Mesenchymal stem cell (in vitro differentiated cells and primary cell): ENCODE results near the gene PHLPP2.

Experiments used
- DNase-seq: peaks from one replicate; pipeline ENCODE4 v3.0.0-alpha.2; 2013
- H2AFZ ChIP-seq: one replicate; pipeline ENCODE4 v1.6.1; 2013; ENCODE audit warnings: low read depth, mild to moderate bottlenecking, control low read depth, inconsistent platforms, low read length, moderate library complexity
- H2AK5ac ChIP-seq: 2 replicates; pipeline ENCODE4 v1.6.1; 2013; ENCODE audit warnings: low read length, moderate library complexity, mild to moderate bottlenecking, inconsistent platforms; ENCODE audit not compliant: severe bottlenecking
- H2BK120ac ChIP-seq: one replicate; pipeline ENCODE4 v1.6.1; 2013; ENCODE audit warnings: low read depth, mild to moderate bottlenecking, inconsistent platforms, low read length, moderate library complexity
- H2BK12ac ChIP-seq, 2 experiments: one replicate each; pipeline ENCODE4 v1.6.1; 2013; ENCODE audit warnings: inconsistent platforms in 2 of 2, low read length in 2 of 2, mild to moderate bottlenecking in 2 of 2, moderate library complexity in 2 of 2, control low read depth in 1 of 2
- H2BK15ac ChIP-seq: one replicate; pipeline ENCODE4 v1.6.1; 2013; ENCODE audit warnings: mild to moderate bottlenecking, low read depth, inconsistent platforms; ENCODE audit not compliant: poor library complexity, severe bottlenecking
- H2BK5ac ChIP-seq: 2 replicates; pipeline ENCODE4 v1.6.1; 2013; ENCODE audit warnings: low read depth, mild to moderate bottlenecking, low read length, control low read depth, inconsistent platforms; ENCODE audit not compliant: poor library complexity, severe bottlenecking
- H3K14ac ChIP-seq, 2 experiments: one replicate each; pipeline ENCODE4 v1.6.1; 2013; ENCODE audit warnings: inconsistent platforms in 2 of 2, low read length in 2 of 2, control low read depth in 1 of 2, mild to moderate bottlenecking in 1 of 2, moderate library complexity in 1 of 2
- H3K18ac ChIP-seq, 2 experiments: one replicate each; pipeline ENCODE4 v1.6.1; 2013; ENCODE audit warnings: inconsistent platforms in 2 of 2, low read length in 2 of 2, control low read depth in 1 of 2, low read depth in 1 of 2, mild to moderate bottlenecking in 1 of 2
- H3K23ac ChIP-seq, 2 experiments: one replicate each; pipeline ENCODE4 v1.6.1; 2013; ENCODE audit warnings: inconsistent platforms in 2 of 2, low read length in 2 of 2, mild to moderate bottlenecking in 2 of 2, moderate library complexity in 2 of 2, control low read depth in 1 of 2
- H3K27ac ChIP-seq: 2 replicates; pipeline ENCODE4 v1.5.1; 2013; ENCODE audit warnings: mild to moderate bottlenecking, moderate library complexity, low read length, control low read depth, inconsistent platforms; ENCODE audit not compliant: poor library complexity, severe bottlenecking
- H3K27me3 ChIP-seq, 2 experiments: 2 replicates each; pipeline versions ENCODE4 v1.6.1 to v1.7.0; 2013; ENCODE audit warnings: low read length in 2 of 2, mild to moderate bottlenecking in 2 of 2, moderate library complexity in 2 of 2, control low read depth in 1 of 2, inconsistent platforms in 1 of 2; ENCODE audit not compliant: control insufficient read depth in 1 of 2, insufficient read depth in 1 of 2
- H3K36me3 ChIP-seq, 2 experiments: 2 replicates each; pipeline versions ENCODE4 v1.6.1 to v1.7.0; 2013; ENCODE audit warnings: low read length in 2 of 2, control low read depth in 1 of 2, inconsistent platforms in 1 of 2, low read depth in 1 of 2, mild to moderate bottlenecking in 1 of 2; ENCODE audit not compliant: insufficient read depth in 2 of 2, control insufficient read depth in 1 of 2
- H3K4ac ChIP-seq, 2 experiments: one replicate each; pipeline ENCODE4 v1.6.1; 2013; ENCODE audit warnings: inconsistent platforms in 2 of 2, low read length in 2 of 2, mild to moderate bottlenecking in 2 of 2, moderate library complexity in 2 of 2, control low read depth in 1 of 2, low read depth in 1 of 2
- H3K4me1 ChIP-seq: 2 replicates; pipeline ENCODE4 v1.6.1; 2013; ENCODE audit warnings: low read depth, low read length, control low read depth; ENCODE audit not compliant: control insufficient read depth, insufficient read depth
- H3K4me2 ChIP-seq: 2 replicates; pipeline ENCODE4 v1.6.1; 2013; ENCODE audit warnings: low read length, mild to moderate bottlenecking, inconsistent platforms; ENCODE audit not compliant: poor library complexity, severe bottlenecking
- H3K4me3 ChIP-seq, 2 experiments: 2 replicates each; pipeline versions ENCODE4 v1.5.1 to v1.7.0; 2013; ENCODE audit warnings: low read length in 2 of 2, mild to moderate bottlenecking in 2 of 2, control low read depth in 1 of 2, low read depth in 1 of 2; ENCODE audit not compliant: insufficient read depth in 1 of 2
- H3K79me1 ChIP-seq: replicated peaks from 2 replicates; pipeline ENCODE4 v1.6.1; 2013; ENCODE audit warnings: mild to moderate bottlenecking, control low read depth, low read length, inconsistent platforms; ENCODE audit not compliant: poor library complexity, severe bottlenecking
- H3K9ac ChIP-seq: 2 replicates; pipeline ENCODE4 v1.7.0; 2013; ENCODE audit warnings: mild to moderate bottlenecking, low read length, moderate library complexity
- H3K9me3 ChIP-seq: 2 replicates; pipeline ENCODE4 v1.7.0; 2013; ENCODE audit warnings: mild to moderate bottlenecking, low read length; ENCODE audit not compliant: control insufficient read depth
- H4K8ac ChIP-seq: one replicate; pipeline ENCODE4 v1.6.1; 2013; ENCODE audit warnings: inconsistent platforms, mild to moderate bottlenecking, low read length, moderate library complexity
- H4K91ac ChIP-seq: one replicate; pipeline ENCODE4 v1.6.1; 2013; ENCODE audit warnings: mild to moderate bottlenecking, low read length, inconsistent platforms
- WGBS: methylation state at CpG from one replicate; pipeline ENCODE4 v1.1.7; 2013; ENCODE audit warnings: mixed read lengths; 5-methylcytosine and 5-hydroxymethylcytosine counted together

The PHLPP2 gene

DNA sequence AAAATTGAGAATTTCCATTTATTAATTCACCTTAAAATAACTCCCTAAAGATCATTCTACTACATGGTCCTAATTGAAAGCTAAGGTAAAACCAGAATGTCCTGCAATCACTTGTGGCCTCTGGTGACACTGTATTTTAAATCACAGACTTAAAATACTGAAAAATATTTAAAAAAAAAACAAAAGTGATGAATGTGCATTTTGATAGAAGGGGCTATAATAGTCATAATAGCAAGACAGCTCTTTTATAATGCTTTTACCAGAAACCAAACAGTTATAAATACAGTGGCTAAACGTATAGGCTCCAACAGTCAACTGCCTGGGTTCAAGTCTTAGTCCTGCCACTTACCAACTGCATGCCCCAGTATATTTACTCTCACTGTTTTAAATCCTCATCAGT lies 21.2 kb downstream of the PHLPP2 start:
- Histone ChIP-seq H3K4me3 (no peak overlapping the region), H2BK5ac (no peak overlapping the region), H3K23ac (no peak overlapping the region), H3K27me3 (no peaks in the 10 kb centered on the region), H2AK5ac (no peak overlapping the region), H2BK12ac (no peak overlapping the region), H3K79me1 (peaks cover 30% of the 10 kb centered on the region), H3K4me1 (peaks cover 11% of the 10 kb centered on the region), H3K14ac (no peak overlapping the region), H2AFZ (no peak overlapping the region), H3K4me2 (no peak overlapping the region), H3K4ac (no peak overlapping the region), H3K18ac (no peak overlapping the region), H3K36me3 (peaks cover 14 to 32% of the 10 kb centered on the region in 2 experiments), H3K9ac (no peak overlapping the region), H3K27ac (no peak overlapping the region), H3K9me3 (no peaks in the 10 kb centered on the region), H2BK120ac (no peak overlapping the region), H4K91ac (no peak overlapping the region), H4K8ac (no peak overlapping the region), H2BK15ac (no peak overlapping the region)
- WGBS = 100% methylated on average over 1 of the region's 1 CpG
- DNase-seq = no peak

DNA sequence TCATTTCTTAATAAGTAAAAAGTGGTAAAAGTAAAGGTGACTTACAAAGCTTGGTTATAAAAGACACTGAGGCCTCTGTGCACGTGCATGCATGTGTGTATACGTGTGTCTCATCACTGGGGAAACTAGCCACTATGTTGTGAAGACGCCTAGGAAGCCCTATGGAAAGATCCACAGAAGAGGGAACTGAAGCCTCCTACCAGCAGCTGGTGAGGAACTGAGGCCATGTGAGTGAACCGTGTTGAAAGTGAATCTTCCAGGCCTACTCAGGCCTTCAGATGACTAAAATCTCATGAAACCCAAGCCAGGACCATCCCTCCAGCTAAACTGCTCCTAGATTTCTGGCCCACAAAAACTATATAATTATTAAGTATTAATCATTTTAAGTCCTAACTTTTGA lies 23.7 kb downstream of the PHLPP2 start:
- no peaks in the 10 kb centered on the region for H3K4me1 ChIP-seq
- H2BK5ac ChIP-seq = no peak overlapping the region
- H2AFZ ChIP-seq = no peak overlapping the region
- no peak overlapping the region for H3K18ac ChIP-seq
- H4K8ac ChIP-seq = no peak overlapping the region
- H3K4me3 ChIP-seq = no peak overlapping the region
- no peak overlapping the region for H3K27ac ChIP-seq
- H3K23ac ChIP-seq = no peak overlapping the region
- no peak overlapping the region for H2BK120ac ChIP-seq
- no peak overlapping the region for H2BK15ac ChIP-seq
- no peak overlapping the region for H2AK5ac ChIP-seq
- H3K4ac ChIP-seq = no peak overlapping the region
- WGBS = 98% methylated on average over 4 of the region's 4 CpGs
- H3K36me3 ChIP-seq = peaks cover 18 to 36% of the 10 kb centered on the region in 2 experiments
- H2BK12ac ChIP-seq = no peak overlapping the region
- DNase-seq = no peak
- no peaks in the 10 kb centered on the region for H3K9me3 ChIP-seq
- H4K91ac ChIP-seq = no peak overlapping the region
- H3K9ac ChIP-seq = no peak overlapping the region
- peaks cover 36% of the 10 kb centered on the region for H3K79me1 ChIP-seq
- H3K14ac ChIP-seq = no peak overlapping the region
- H3K4me2 ChIP-seq = no peak overlapping the region
- no peaks in the 10 kb centered on the region for H3K27me3 ChIP-seq

DNA sequence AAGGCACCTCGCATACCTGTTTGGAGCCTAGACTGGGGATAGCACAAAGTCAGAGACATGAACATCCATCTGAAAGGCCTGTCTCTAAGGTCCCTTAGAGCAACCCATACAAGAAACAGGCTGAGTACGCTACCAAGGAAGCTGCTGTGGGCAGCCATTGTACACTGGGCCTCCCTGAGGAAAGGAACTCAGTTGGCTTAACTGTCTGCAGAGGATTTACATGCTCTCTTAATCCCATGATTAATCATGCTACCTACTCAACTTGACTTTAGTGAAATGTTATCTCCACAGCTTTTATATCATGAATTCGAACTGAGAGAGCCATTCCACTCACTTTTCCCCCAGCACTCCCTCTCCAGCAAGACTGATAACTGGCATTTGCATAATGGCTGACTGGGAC lies 26.0 kb downstream of the PHLPP2 start:
- Histone ChIP-seq H3K79me1 (peaks cover 33% of the 10 kb centered on the region), H3K4me1 (no peaks in the 10 kb centered on the region), H2AK5ac (no peak overlapping the region), H2BK15ac (no peak overlapping the region), H3K36me3 (peaks cover 18 to 36% of the 10 kb centered on the region in 2 experiments), H3K4ac (no peak overlapping the region), H3K9me3 (no peaks in the 10 kb centered on the region), H3K4me2 (no peak overlapping the region), H3K27ac (no peak overlapping the region), H3K27me3 (no peaks in the 10 kb centered on the region), H3K9ac (no peak overlapping the region), H4K91ac (no peak overlapping the region), H2AFZ (no peak overlapping the region), H4K8ac (no peak overlapping the region), H3K18ac (no peak overlapping the region), H3K4me3 (no peak overlapping the region), H2BK120ac (no peak overlapping the region), H2BK12ac (no peak overlapping the region), H2BK5ac (no peak overlapping the region), H3K14ac (no peak overlapping the region), H3K23ac (no peak overlapping the region)
- no peak for DNase-seq
- 97% methylated on average over 3 of the region's 3 CpGs for WGBS

DNA sequence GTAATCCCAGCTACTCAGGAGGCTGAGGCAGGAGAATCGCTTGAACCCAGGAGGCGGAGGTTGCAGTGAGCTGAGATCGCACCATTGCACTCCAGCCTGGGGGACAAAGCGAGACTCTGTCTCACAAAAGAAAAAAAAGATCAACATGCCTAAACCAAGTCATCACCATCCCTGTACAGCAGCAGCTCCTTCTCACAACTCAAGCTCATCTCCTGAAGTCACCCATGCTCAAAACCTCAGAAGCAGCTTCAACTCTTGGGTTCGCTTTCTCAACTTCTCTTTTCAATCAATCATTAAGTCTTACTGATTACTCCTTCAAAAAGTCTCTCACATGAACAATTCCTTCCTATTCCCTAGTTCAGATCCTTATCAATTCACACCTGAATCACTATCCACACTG lies 31.3 kb downstream of the PHLPP2 start:
- no peak overlapping the region for H3K18ac ChIP-seq
- no peak overlapping the region for H2BK12ac ChIP-seq
- H3K23ac ChIP-seq = no peak overlapping the region
- H2AFZ ChIP-seq = no peak overlapping the region
- no peak for DNase-seq
- no peaks in the 10 kb centered on the region for H3K9me3 ChIP-seq
- H3K14ac ChIP-seq = no peak overlapping the region
- peaks cover 16% of the 10 kb centered on the region for H3K79me1 ChIP-seq
- no peak overlapping the region for H4K8ac ChIP-seq
- H3K27ac ChIP-seq = no peak overlapping the region
- no peak overlapping the region for H3K9ac ChIP-seq
- H4K91ac ChIP-seq = no peak overlapping the region
- H2BK5ac ChIP-seq = no peak overlapping the region
- no peak overlapping the region for H3K4ac ChIP-seq
- no peak overlapping the region for H2BK15ac ChIP-seq
- H3K4me3 ChIP-seq = no peak overlapping the region
- no peak overlapping the region for H2BK120ac ChIP-seq
- H3K27me3 ChIP-seq = no peaks in the 10 kb centered on the region
- no peak overlapping the region for H2AK5ac ChIP-seq
- no peak overlapping the region for H3K4me2 ChIP-seq
- peaks cover 2 to 25% of the 10 kb centered on the region in 2 experiments for H3K36me3 ChIP-seq
- H3K4me1 ChIP-seq = no peaks in the 10 kb centered on the region
- WGBS = 100% methylated on average over 5 of the region's 5 CpGs
